NB4 (cell line): ENCODE measurements around the gene PHOSPHO2.
A peak's percentile ranks its signal among the peaks of the same experiment; 100 is the strongest.
"Not testable (repeated sequence)": the region's sequence is repeated elsewhere in the genome, so short reads cannot be mapped to it uniquely, and the experiment has no call there.

Experiments used
- DNase-seq: peaks from one replicate; pipeline ENCODE4 v3.0.0; 2010; ENCODE audit warnings: low read depth
- H3K4me3 ChIP-seq: one replicate; pipeline ENCODE4 v1.5.1; 2011; ENCODE audit warnings: mild to moderate bottlenecking, low read depth, low read length, moderate library complexity
- CTCF ChIP-seq: IDR thresholded peaks from one replicate; pipeline ENCODE4 v1.5.1; 2012; ENCODE audit warnings: low read depth, low read length
- MAX ChIP-seq: IDR thresholded peaks from 2 replicates; pipeline ENCODE4 v1.6.1; 2011; ENCODE audit warnings: low read depth, low read length
- MYC ChIP-seq: IDR thresholded peaks from 2 replicates; pipeline ENCODE4 v1.6.1; 2011; ENCODE audit warnings: low read depth, low read length
- POLR2A ChIP-seq: IDR thresholded peaks from 2 replicates; pipeline ENCODE4 v1.6.1; 2011; ENCODE audit warnings: mild to moderate bottlenecking; ENCODE audit not compliant: insufficient read length; ENCODE audit errors: extremely low read depth

PHOSPHO2 gene

GRCh38 chr2:169676357-169676756, 17.9 kb upstream of the PHOSPHO2 start:
- TF ChIP-seq CTCF (peak; percentile 60), POLR2A (no peak), MAX (no peak)
- DNase-seq = peak; percentile 39
- H3K4me3 ChIP-seq = no peak overlapping the region

- TF ChIP-seq POLR2A (no peak), MAX (no peak), MYC (no peak)
- H3K4me3 ChIP-seq = no peak overlapping the region
- no peak for DNase-seq
Observed at GRCh38 chr2:169676850-169677249, 17.4 kb upstream of the PHOSPHO2 start.

GRCh38 chr2:169683054-169683424, 11.2 kb upstream of the PHOSPHO2 start:
- no peak overlapping the region for H3K4me3 ChIP-seq
- no peak for DNase-seq
- no peak for TF ChIP-seq POLR2A
- TF ChIP-seq MAX = no peak
- TF ChIP-seq CTCF = no peak
- TF ChIP-seq MYC = no peak

GRCh38 chr2:169683425-169684134, 10.7 kb upstream of the PHOSPHO2 start:
- no peak overlapping the region for H3K4me3 ChIP-seq
- no peak for TF ChIP-seq CTCF
- no peak for TF ChIP-seq POLR2A
- no peak for TF ChIP-seq MAX
- TF ChIP-seq MYC = no peak
- DNase-seq = no peak

- TF ChIP-seq POLR2A (no peak), CTCF (no peak), MYC (no peak), MAX (no peak)
- H3K4me3 ChIP-seq = no peak overlapping the region
- no peak for DNase-seq
Observed at GRCh38 chr2:169684135-169684565, 10.1 kb upstream of the PHOSPHO2 start.

- not testable (repeated sequence) for DNase-seq
Observed at GRCh38 chr2:169684712-169685111, 9.6 kb upstream of the PHOSPHO2 start.

GRCh38 chr2:169686825-169687224, 7.4 kb upstream of the PHOSPHO2 start:
- not testable (repeated sequence) for H3K4me3 ChIP-seq, DNase-seq

More at GRCh38 chr2:169684712-169685111, 9.6 kb upstream of the PHOSPHO2 start:
- H3K4me3 ChIP-seq = not testable (repeated sequence)

- DNase-seq, H3K4me3 ChIP-seq: not testable (repeated sequence)
Observed at GRCh38 chr2:169687943-169688342, 6.3 kb upstream of the PHOSPHO2 start.
